Spleen (tissue), 7 donors: Measurements from ENCODE around the gene CDH15.

Experiments used
- POLR2A ChIP-seq, 3 donors: fragments of 450-650 bp; IDR thresholded peaks; one replicate each; pipeline ENCODE4 v1.5.1; 2017; ENCODE audit warnings: antibody characterized with exemption in 3 of 3, mild to moderate bottlenecking in 1 of 3
- POLR2AphosphoS5 ChIP-seq, 3 donors: sonication (generic); formaldehyde crosslinking; IDR thresholded peaks; one replicate each; pipeline ENCODE4 v1.5.1; 2017; ENCODE audit warnings: antibody characterized with exemption in 3 of 3
- TF ChIP-seq, protein P1 (sequence below), 11 experiments: fragments of 200-600 bp in 7 of 11; fragments of 450-650 bp in 4 of 11; sonication (generic) in 4 of 11; IDR thresholded peaks in 8 of 11; conservative IDR thresholded peaks in 3 of 11; 1 replicate in 7 of 11; 2 replicates in 4 of 11; pipeline versions ENCODE4 v1.4.0 to v1.8.0; 2016 to 2021; ENCODE audit warnings: antibody characterized with exemption in 11 of 11, inconsistent platforms in 4 of 11, mild to moderate bottlenecking in 1 of 11
- donor health status: DM: no; HTN: no; CAD: no; lungs with moderate emphysema.
- donor health status: DM: no; HTN: no; CAD: no.
- donor health status: DM: no; HTN: no; CAD: no.

DNA sequence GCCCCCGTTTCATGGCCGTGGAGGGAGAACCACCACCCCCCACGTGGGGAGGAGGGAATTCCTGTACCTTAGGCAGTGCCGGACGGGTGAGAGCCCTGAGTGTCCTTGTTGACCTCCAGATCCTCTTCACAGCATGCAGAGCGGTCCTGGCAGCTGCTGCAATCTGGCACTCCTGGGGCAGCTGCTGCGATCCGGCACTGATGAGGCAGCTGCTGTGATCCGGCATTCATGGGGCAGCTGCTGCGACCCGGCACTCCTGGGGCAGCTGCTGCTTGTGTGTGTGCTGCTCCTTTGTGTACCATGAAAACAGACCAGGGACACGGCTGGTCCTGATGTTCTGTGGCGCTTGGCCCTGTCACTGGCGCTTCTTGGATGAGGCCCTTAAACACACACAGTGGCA is 58.7 kb downstream of the CDH15 start:
- TF ChIP-seq, protein P1, sequence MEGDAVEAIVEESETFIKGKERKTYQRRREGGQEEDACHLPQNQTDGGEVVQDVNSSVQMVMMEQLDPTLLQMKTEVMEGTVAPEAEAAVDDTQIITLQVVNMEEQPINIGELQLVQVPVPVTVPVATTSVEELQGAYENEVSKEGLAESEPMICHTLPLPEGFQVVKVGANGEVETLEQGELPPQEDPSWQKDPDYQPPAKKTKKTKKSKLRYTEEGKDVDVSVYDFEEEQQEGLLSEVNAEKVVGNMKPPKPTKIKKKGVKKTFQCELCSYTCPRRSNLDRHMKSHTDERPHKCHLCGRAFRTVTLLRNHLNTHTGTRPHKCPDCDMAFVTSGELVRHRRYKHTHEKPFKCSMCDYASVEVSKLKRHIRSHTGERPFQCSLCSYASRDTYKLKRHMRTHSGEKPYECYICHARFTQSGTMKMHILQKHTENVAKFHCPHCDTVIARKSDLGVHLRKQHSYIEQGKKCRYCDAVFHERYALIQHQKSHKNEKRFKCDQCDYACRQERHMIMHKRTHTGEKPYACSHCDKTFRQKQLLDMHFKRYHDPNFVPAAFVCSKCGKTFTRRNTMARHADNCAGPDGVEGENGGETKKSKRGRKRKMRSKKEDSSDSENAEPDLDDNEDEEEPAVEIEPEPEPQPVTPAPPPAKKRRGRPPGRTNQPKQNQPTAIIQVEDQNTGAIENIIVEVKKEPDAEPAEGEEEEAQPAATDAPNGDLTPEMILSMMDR (IDR thresholded peaks at IDR 0.05 in 8 of 11, conservative IDR thresholded peaks at IDR 0.05 in 3 of 11) = no peak
- TF ChIP-seq POLR2A (IDR thresholded peaks at IDR 0.05) = no peak
- no peak for TF ChIP-seq POLR2AphosphoS5 (IDR thresholded peaks at IDR 0.05)
